GM15510 (cell line): ENCODE measurements around the gene C9orf50.

ENCODE experiments used
- POLR2A ChIP-seq: IDR thresholded peaks from 3 replicates; pipeline ENCODE4 v1.6.1; 2011; ENCODE audit warnings: borderline replicate concordance; ENCODE audit not compliant: insufficient read length; ENCODE audit errors: extremely low read depth

C9orf50 gene, protein sequence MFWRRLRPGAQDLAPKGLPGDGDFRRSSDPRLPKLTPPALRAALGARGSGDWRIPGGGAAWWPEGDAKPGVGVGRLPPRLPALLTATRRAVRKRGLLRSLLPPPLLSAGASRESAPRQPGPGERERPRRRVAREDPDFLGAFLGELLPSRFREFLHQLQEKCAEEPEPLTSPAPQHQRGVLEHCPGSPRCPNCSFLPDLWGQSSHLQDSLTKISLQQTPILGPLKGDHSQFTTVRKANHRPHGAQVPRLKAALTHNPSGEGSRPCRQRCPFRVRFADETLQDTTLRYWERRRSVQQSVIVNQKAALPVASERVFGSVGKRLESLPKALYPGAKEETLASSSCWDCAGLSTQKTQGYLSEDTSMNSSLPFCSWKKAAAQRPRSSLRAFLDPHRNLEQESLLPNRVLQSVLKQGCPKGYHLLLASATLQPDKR

DNA sequence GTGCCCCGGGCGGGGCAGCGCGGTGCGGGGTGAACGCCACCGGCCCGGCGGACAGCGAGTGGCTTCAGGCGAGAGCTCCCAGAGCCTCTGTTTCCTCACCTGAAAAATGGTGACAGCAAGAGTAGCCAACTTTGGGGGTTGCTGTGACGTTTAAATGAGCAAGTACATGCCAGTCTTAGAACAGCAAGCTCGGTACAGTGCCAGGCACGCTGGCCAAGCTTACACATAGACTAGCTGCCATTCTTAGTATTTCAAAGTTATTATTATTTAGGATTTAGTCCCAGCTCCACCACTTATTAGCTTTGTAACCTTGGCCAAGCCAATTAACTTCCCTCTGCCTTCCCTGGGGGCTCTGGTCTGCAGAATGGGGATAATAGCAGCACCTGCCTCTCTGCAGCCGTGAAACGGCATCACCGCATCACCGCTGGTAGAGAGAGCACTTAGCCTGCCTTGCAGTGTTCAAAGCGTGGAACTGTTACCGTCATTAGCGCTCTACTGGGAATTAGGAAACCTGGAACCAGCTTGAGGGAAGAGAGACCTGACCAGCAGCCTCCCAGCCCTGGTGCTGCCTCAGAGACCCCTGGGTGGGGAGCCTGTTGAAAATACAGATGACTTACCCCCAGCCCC, at the start of gene C9orf50:
C9orf50 (minus strand) TSS at position 433 of the 627 bp plus-strand sequence. CDS start 527 bp downstream, outside the sequence.
- TF ChIP-seq POLR2A = no peak

DNA sequence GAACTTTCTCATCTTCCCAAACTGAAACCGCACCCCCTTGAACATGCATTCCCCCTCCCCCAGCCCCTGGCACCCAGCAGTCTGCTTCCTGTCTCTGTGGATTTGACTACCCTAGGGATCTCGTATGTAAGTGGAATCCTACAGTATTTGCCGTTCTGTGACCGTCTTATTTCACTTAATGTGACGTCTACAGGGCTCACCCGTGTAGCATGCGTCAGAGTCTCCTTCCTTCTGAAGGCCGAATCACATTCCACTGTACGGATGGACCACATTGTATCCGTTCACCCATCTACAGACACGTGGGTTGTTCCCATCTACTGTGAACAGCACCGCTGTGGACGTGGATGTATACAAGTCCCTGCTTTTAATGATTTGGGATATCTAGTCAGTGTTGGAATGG, 49.0 kb upstream of the C9orf50 start:
- TF ChIP-seq POLR2A = no peak

DNA sequence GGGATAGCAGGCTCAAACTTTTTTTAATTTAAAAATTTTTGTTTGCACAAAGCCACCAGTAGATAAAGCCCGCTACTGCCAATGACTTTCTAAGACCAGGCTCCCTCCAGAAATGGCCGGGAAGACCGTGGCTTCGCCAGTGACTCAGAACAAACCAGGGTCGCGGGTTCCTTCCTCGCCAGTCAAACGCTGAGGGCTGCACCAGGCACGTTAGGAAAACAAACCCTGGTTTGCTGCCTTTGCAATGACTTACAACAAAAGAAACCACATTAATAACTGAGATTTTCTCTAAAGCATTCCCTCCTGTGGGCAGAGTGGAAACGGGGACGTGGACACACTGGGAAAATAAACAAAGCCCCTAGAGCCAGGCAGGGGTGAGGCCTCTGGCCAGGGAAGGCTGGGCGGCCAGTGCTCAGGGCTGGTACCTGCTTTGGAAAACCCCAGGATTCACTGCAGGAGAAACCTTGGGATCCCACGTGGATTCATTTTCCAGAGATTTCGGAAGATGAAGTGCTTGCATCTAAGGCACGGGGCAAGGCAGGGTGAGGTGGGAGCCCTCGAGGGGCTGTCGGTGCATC, 48.3 kb upstream of the C9orf50 start:
- no peak for TF ChIP-seq POLR2A

DNA sequence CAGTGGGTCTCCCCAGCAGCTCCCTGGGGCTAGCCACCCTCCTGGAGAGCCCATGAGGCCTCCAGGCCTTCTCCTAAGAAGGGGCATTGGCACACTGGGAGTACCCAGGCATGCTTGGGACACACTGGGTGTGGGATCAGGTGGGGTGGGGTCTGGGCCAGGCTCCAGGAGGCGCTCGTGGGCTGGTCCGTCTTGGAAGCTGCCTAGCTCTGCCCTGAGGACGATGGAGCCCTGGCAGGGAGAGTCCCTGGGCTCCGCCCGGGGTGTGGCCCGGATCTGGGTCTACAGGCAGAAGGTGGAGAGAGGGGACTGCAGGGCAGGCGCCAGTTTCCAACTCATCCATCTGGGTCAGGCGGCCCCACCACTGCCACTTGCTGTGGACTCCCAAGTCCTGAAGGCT, 46.9 kb upstream of the C9orf50 start:
- TF ChIP-seq POLR2A = no peak

DNA sequence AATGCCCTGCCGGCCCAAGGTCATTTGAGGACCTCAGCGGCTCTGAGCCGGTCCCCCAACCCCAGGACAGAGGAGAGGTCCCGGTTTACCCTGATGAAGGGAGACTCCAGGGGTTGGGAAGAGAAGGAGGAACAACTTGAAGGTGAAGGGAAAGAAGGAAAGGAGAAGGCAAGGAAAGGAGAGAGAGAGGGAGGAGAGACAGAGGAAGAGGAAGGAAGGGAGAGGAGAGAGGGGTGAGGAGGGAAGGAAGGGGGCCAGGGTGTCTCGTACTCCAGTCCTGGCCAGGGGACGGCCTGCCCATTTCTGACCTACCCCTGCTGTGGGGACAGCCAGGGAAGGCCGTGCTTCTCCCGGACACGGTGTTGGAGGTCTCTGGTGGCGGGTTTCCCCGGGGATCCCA, 46.5 kb upstream of the C9orf50 start:
- TF ChIP-seq POLR2A = no peak

DNA sequence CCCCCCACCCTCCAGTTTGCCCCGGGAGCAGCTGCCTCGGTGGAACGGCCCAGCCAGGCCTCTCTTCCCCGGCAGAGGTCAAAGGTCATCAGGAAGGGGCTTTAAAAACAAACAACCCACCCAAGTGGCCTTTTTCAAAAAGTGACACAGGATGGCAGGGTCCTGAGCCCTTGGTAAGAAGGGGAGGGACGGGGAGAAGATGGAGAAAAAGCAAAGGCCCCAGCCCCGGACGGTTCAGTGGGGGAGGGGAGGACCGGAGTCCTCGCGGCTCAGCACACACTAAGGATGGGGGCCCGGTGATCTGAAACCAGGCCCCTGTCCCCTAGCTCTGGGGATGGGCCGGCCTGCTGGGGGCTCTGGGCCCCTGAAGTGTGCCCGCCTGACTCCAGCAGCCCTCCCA, 45.7 kb upstream of the C9orf50 start:
- no peak for TF ChIP-seq POLR2A

DNA sequence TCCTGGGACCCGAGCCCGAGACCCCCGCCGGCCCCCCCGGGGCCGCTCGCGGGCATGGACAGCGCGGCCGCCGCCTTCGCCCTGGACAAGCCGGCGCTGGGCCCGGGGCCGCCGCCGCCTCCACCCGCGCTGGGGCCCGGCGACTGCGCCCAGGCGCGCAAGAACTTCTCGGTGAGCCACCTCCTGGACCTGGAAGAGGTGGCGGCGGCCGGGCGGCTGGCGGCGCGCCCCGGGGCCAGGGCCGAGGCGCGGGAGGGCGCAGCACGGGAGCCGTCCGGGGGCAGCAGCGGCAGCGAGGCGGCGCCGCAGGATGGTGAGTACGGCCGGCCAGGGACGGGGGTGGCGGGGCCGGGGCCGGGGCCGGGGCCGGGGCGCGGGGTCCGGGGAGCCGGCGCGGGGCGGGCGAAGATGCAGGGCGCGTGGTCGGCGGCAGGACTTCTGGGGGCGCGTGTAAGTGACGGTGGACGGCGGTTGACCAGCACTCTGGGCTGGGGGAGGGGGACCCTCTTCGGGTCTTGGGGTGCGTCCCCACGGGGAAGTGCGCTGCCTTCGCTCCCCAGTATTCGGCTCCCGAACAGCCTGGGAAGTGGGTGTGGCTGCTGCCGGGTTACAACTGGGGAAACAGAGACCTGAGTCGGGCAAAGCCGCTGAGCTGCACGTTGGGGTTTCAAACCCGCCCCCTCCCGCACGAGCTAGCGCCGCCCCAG, 45.1 kb upstream of the C9orf50 start:
- no peak for TF ChIP-seq POLR2A

DNA sequence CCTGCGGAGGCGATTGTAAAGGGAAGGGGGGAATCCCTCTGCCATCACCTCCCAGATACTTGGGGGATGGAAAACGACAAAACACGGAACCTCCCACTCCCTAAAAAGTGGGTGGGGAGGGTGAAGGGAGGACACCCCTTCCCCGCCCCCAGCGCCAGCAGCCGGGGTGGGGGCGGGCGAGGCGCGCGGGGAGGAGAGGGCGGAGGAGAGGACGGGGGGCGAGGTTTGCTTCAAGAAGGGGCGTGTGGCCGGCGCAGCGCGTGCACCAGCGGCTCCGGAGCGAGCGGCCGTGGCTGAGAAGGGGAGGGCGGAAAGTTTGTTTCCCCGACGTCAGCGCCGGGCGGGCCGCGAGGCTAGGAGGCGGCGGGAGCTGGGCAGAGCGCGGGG, 44.5 kb upstream of the C9orf50 start, which contains the start of gene PRRX2:
PRRX2 (plus strand) TSS at position 259 of the 387 bp plus-strand sequence. CDS start 221 bp downstream, outside the sequence.
- no peak for TF ChIP-seq POLR2A

DNA sequence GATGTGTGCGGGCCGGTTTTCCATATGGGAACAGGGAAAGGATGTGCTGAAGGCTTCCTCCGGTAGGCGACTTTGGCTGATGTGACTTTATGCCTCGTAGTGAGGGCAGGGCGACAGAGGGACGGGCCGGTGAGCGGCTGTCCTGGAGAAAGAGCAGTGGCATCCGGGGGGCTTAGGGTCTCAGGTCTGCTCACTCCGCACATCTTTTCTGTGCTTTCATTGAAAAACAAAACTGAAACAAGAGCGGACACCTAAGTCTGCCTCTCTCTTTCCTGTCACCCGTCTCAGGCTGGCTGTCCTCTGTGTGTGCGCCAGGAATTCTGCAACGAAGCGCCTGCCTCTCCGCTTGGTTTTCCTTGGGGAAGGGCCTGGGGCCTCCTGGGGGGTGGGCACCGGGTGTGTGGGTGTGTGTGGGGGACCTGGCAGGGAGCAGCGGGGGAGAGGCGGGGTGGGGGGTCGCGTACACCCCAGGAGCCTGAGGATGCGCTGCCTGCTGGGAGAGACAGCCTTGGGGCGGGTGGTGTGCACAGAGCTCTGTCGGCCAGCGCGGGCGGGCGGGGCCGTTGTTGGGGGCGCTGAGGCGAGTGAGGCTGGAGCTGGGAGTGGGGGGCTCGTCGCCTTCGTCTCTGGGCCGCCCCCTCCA, 44.0 kb upstream of the C9orf50 start:
- no peak for TF ChIP-seq POLR2A

DNA sequence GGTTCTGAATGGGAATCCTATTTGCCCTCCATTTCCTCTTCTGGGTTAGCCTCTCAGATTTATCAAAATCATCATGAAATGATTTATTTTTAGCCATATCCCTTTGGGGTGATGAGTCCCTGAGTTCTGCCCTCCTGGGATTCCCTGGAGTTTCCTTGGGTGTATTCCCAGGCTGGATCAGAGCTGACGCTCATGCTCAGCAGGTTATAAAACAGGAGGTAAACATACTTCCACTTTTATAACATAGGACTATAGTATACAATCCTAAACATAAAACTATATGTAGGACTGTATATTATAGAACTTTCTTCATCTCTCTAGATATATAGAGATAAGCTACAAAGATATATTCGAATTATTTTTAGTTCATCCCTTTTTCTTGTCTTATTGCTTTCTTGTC, 40.1 kb upstream of the C9orf50 start:
- no peak for TF ChIP-seq POLR2A

DNA sequence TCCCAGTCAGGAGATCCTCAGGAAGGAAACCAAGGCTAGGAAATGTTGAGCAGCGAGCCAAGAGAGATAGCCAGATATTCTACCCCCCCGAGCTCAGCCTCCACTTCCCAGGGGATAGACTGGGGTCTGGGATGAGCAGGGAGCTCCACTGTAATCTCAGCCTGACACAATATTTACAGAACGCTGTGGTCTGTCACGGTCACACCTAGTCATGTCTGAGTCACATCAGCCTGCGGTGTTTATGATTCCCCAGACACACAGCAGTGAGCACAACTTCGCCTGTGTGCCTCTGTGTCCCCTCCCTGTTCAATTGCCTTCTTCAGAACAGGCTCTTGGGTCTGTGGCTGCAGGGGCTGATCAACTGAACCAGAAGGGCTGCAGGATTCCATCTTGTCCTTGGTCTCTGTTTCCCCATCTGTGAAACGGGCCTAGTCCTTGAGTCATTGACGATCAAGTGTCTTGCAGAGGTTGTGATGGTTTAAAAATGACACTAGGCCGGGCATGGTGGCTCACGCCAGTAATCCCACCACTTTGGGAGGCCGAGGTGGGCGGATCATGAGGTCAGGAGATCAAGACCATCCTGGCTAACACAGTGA, 36.0 kb upstream of the C9orf50 start:
- TF ChIP-seq POLR2A = no peak

DNA sequence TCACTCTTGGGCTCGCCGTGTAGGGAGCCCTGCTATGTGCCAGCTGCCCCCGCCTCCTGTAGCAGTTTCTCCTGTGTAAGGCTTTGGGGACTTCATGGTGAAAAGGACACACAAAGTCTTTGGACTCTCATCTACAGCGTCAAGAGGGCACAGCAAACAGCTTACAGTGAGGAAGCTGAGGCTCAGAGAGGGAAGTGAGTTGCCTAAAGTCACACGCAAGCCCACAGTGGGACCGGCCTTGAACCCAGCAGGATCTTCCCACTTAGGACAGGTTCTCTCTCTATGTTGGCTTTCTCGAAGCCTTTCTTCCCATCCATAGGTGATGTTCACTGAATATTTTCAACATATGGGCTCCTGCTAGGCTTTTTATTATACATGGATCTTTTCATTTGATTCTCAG, 34.8 kb upstream of the C9orf50 start:
- TF ChIP-seq POLR2A = no peak

DNA sequence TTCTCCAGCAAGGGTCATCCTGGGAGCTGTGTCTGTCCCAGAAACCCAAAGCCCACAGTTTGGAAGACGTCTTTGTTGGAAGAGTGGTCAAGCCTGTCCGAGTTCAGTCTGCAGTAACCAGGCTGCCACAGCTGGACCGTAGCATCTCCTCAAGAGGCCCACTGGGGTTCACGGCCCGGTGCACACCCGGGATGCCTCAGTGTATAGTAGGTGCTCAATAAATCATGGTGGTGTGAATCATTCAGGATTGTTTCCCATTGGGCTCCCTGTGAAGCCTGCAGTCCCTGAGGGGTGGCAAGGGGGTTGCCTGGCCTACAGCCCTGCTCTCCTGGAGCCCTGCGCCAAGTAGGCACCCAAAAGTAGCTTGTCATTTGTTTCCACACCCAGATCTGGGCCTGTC, 34.3 kb upstream of the C9orf50 start:
- no peak for TF ChIP-seq POLR2A

DNA sequence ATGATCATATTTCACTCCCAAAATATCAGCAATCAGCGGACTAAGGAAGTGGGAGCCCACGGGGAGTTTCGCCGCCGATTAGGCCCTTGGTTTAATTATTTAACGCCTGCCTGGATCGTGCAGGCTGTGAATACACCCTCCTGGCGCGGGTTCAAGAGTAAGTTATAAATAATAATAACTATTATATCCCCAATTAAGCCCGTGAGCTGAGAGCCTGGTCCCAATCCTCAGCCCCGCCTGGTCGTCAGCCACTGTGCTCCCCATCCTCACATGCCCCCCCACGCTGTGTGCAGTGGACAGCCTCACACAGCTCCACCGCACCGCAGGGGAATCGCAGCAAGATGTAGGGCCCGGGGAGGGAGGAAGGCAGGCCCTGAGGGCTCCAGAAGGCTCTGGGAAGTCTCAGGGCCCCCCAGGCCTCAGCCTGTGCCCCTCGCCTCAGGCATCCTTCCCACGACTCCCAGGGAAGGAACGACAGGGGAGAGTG, 33.7 kb upstream of the C9orf50 start:
- no peak for TF ChIP-seq POLR2A
